IMR-90 (cell line): ENCODE data around the gene NUTM1. TPM values are rescaled to one million over a fixed set of nuclear protein-coding genes. Genes with fewer than 3 reads are reported as not detected.
"Not testable (repeated sequence)": the region's sequence is repeated elsewhere in the genome, so short reads cannot be mapped to it uniquely, and the experiment has no call there.

Experiments
- ATAC-seq: fragments of 200-7000 bp; cut with Tn5 transposase; 2 replicates; pipeline ENCODE4 v1.9.1; 2020; ENCODE audit warnings: low read depth, mild to moderate bottlenecking, moderate library complexity
- BruUV-seq: library from RNA; stranded (reverse); fragments of 400-500 nt; replicated peaks from 2 replicates; lab custom pipeline; 2021; lab: Mats Ljungman, UMichigan
- CTCF ChIA-PET: fragments of 300-600 bp; formaldehyde crosslinking; extraction: SDS; loops from one replicate; lab custom pipeline; 2021; ENCODE audit warnings: antibody characterized with exemption; lab: Yijun Ruan, JAX
- POLR2A ChIA-PET: fragments of 300-600 bp; sonication (Branson Sonifier 250); formaldehyde crosslinking; loops from one replicate; lab custom pipeline; 2022; ENCODE audit warnings: antibody characterized with exemption; ENCODE audit not compliant: unreplicated experiment; lab: Charles Lee
- DNase-seq: peaks from one replicate; pipeline ENCODE4 v3.0.0; 2013
- H2AFZ ChIP-seq: replicated peaks from 2 replicates; pipeline ENCODE3; 2013; ENCODE audit warnings: low read length, mild to moderate bottlenecking; ENCODE audit not compliant: poor library complexity
- H2AK5ac ChIP-seq: 2 replicates; pipeline ENCODE4 v1.6.1; 2013; ENCODE audit warnings: low read depth, low read length, inconsistent platforms
- H2AK9ac ChIP-seq: replicated peaks from 2 replicates; pipeline ENCODE3; 2013; ENCODE audit warnings: mild to moderate bottlenecking, low read depth, low read length, moderate library complexity; ENCODE audit not compliant: poor library complexity
- H2BK120ac ChIP-seq: 2 replicates; pipeline ENCODE4 v1.6.1; 2013; ENCODE audit warnings: low read depth, low read length, inconsistent platforms
- H2BK15ac ChIP-seq: 3 replicates; pipeline ENCODE4 v1.6.1; 2013; ENCODE audit warnings: low read depth, low read length, inconsistent platforms
- H2BK20ac ChIP-seq: 2 replicates; pipeline ENCODE4 v1.6.1; 2013; ENCODE audit warnings: low read depth, mild to moderate bottlenecking, inconsistent platforms, low read length, moderate library complexity
- H2BK5ac ChIP-seq: 2 replicates; pipeline ENCODE4 v1.6.1; 2013; ENCODE audit warnings: mild to moderate bottlenecking, low read depth, low read length, inconsistent platforms; ENCODE audit not compliant: poor library complexity, severe bottlenecking
- H3K14ac ChIP-seq: replicated peaks from 2 replicates; pipeline ENCODE4 v1.6.1; 2013; ENCODE audit warnings: low read depth, low read length, inconsistent platforms
- H3K18ac ChIP-seq: 2 replicates; pipeline ENCODE4 v1.6.1; 2013; ENCODE audit warnings: low read depth, low read length, control low read depth
- H3K23ac ChIP-seq: 2 replicates; pipeline ENCODE4 v1.6.1; 2013; ENCODE audit warnings: low read depth, low read length, inconsistent platforms
- H3K27ac ChIP-seq: 2 replicates; pipeline ENCODE4 v1.5.1; 2013; ENCODE audit warnings: mild to moderate bottlenecking, control low read depth, low read length; ENCODE audit not compliant: insufficient read depth
- H3K27me3 ChIP-seq: 2 replicates; pipeline ENCODE4 v1.6.1; 2013; ENCODE audit warnings: low read length; ENCODE audit not compliant: control insufficient read depth, insufficient read depth
- H3K36me3 ChIP-seq: 2 replicates; pipeline ENCODE4 v1.6.1; 2013; ENCODE audit warnings: low read length, mixed read lengths; ENCODE audit not compliant: control insufficient read depth, insufficient read depth
- H3K4ac ChIP-seq: 2 replicates; pipeline ENCODE4 v1.6.1; 2013; ENCODE audit warnings: low read depth, low read length, inconsistent platforms
- H3K4me1 ChIP-seq: 2 replicates; pipeline ENCODE4 v1.6.1; 2013; ENCODE audit warnings: low read length, mixed read lengths; ENCODE audit not compliant: control insufficient read depth, insufficient read depth
- H3K4me2 ChIP-seq: 2 replicates; pipeline ENCODE4 v1.6.1; 2013; ENCODE audit warnings: low read depth, mild to moderate bottlenecking, control low read depth, low read length, moderate library complexity
- H3K4me3 ChIP-seq: 2 replicates; pipeline ENCODE4 v1.5.1; 2013; ENCODE audit warnings: low read depth, mild to moderate bottlenecking, control low read depth, low read length, moderate library complexity; ENCODE audit not compliant: insufficient read depth
- H3K56ac ChIP-seq: 2 replicates; pipeline ENCODE4 v1.6.1; 2013; ENCODE audit warnings: low read length, inconsistent platforms; ENCODE audit not compliant: insufficient read depth; ENCODE audit errors: extremely low read depth
- H3K79me1 ChIP-seq, 2 experiments: 2 replicates each; pipeline ENCODE4 v1.6.1; 2013; ENCODE audit warnings: low read length in 2 of 2, inconsistent platforms in 1 of 2, low read depth in 1 of 2
- H3K9ac ChIP-seq: 2 replicates; pipeline ENCODE4 v1.6.1; 2013; ENCODE audit warnings: low read depth, low read length, control low read depth
- H3K9me1 ChIP-seq: 2 replicates; pipeline ENCODE4 v1.6.1; 2013; ENCODE audit warnings: low read length, inconsistent platforms; ENCODE audit not compliant: insufficient read depth
- H3K9me3 ChIP-seq: 2 replicates; pipeline ENCODE4 v1.6.1; 2013; ENCODE audit warnings: low read length; ENCODE audit not compliant: control insufficient read depth, insufficient read depth
- H4K20me1 ChIP-seq: 2 replicates; pipeline ENCODE4 v1.6.1; 2013; ENCODE audit warnings: low read length, inconsistent platforms; ENCODE audit not compliant: insufficient read depth
- H4K5ac ChIP-seq: 2 replicates; pipeline ENCODE4 v1.6.1; 2013; ENCODE audit warnings: mild to moderate bottlenecking, low read depth, low read length, control low read depth
- H4K8ac ChIP-seq, 2 experiments: 2 replicates each; pipeline ENCODE4 v1.6.1; 2013; ENCODE audit warnings: low read depth in 2 of 2, low read length in 2 of 2, control low read depth in 1 of 2, inconsistent platforms in 1 of 2
- H4K91ac ChIP-seq: 2 replicates; pipeline ENCODE4 v1.6.1; 2013; ENCODE audit warnings: low read depth, low read length, inconsistent platforms; ENCODE audit not compliant: insufficient read depth
- WGBS, 2 experiments: methylation state at CpG; one replicate each; pipeline versions ENCODE4 v1.1.5 to v1.1.7; 2013; ENCODE audit warnings: missing lambda C conversion rate in 2 of 2; ENCODE audit not compliant: insufficient read length in 1 of 2; ENCODE audit errors: extremely low coverage in 2 of 2; 5-methylcytosine and 5-hydroxymethylcytosine counted together
- dilution Hi-C: fragments of 300-500 bp; cut with HindIII; formaldehyde crosslinking; loops from one replicate; pipeline ENCODE4 v1.14.3; 2018; ENCODE audit warnings: low sequenced_read_pairs; ENCODE audit not compliant: unreplicated experiment
- in situ Hi-C: fragments of 300-500 bp; cut with MboI; formaldehyde crosslinking; loops from 3 replicates; pipeline ENCODE4 v1.14.3; 2019; ENCODE audit warnings: low sequenced_read_pairs, inconsistent platforms, mixed read lengths
- intact Hi-C: fragments of 100-400 bp; cut with micrococcal nuclease; formaldehyde crosslinking; loops from 2 replicates; pipeline ENCODE4 v1.10.0; 2022
- polyA plus RNA-seq, 3 experiments: library from polyadenylated mRNA; depleted of rRNA; stranded (reverse); fragments of >200 nt; gene quantifications; 2 replicates each; pipeline ENCODE4 v1.2.3, GENCODE V29; 2012; ENCODE audit warnings: low replicate concordance in 1 of 3
- total RNA-seq: library from RNA; depleted of rRNA; stranded (reverse); fragments of >200 nt; gene quantifications from 2 replicates; pipeline ENCODE4 v1.2.3, GENCODE V29; 2012

NUTM1 gene
- total and polyA plus RNA-seq, 2 of the 4 experiments (the other 2 are of a cell fraction) = not detected

DNA sequence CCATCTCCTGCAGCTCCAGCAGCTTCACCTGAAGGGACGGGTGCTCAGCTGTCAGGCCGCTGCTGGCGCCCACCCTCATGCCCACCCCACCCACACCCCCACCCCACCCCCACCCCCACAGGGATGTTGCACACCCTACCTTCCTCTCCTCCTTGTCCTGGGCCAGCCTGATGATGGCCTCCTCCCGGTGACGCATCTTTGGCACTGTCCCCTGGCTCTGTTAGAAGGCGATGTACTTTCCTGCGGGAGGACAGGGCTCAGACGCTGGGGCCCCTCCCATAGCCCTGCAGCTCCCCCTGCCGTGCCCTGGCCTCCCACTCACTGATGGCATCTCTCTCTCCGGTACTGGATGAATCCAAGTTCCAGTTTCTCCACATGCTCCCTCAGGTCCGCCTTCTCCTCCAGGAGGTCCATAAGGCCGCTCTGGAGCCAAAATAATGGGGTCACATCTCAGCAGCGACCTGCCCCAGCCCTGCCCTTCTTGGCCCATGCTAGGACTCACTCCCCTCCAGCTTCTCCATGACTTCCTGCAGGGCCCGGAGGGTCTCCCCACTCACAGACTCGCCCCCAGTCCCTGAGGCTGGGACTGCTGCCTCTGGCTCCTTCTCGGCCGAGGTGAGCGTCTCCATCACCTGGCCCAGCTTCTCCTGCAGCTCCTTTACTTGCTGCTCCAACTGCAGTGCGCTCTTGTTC lies 38.9 kb downstream of the NUTM1 start:
- intact Hi-C loops, H3K4me3 ChIP-seq, H2BK5ac ChIP-seq, H2AK5ac ChIP-seq, H3K23ac ChIP-seq, H3K56ac ChIP-seq, H2BK120ac ChIP-seq, H2BK15ac ChIP-seq, dilution Hi-C loops, H4K8ac ChIP-seq, ATAC-seq, H2AFZ ChIP-seq, H3K79me1 ChIP-seq, H3K9me3 ChIP-seq, H3K4me1 ChIP-seq, H4K91ac ChIP-seq, H3K27me3 ChIP-seq, H2BK20ac ChIP-seq, POLR2A ChIA-PET, H2AK9ac ChIP-seq, CTCF ChIA-PET, H4K20me1 ChIP-seq, H3K36me3 ChIP-seq, H4K5ac ChIP-seq, BruUV-seq, DNase-seq, H3K4ac ChIP-seq, H3K9ac ChIP-seq, in situ Hi-C loops, H3K18ac ChIP-seq, H3K9me1 ChIP-seq, H3K14ac ChIP-seq, H3K4me2 ChIP-seq, H3K27ac ChIP-seq: not testable (repeated sequence)
- WGBS, 2 experiments = no CpG with 5 or more reads among the region's 19 CpGs

DNA sequence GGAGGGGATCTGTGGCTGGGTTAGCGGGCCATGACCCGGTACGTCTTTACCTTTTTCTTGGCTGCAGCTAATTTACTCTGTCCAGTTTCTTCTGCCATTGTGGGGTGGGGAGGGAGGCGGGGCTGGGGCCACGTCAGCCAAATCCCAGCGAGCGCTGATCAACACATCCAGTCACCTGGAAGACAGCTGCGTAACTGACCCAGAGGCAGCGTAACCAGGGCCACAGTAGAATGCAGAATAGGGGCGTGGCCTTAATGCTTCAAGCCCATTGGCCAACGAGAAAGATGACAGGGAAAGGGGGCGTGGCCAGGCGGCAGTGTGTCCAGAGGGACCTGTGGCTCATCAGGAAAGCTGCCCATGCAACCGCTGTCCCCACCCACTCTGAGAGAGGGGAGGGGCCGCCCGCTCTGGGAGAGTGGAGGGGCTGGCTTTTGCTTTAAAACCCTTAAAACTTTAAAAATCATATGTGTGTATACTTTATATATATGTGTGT lies 46.5 kb downstream of the NUTM1 start:
- CTCF ChIA-PET, in situ Hi-C loops: not testable (repeated sequence)

More for the DNA sequence above, 46.5 kb downstream of the NUTM1 start:
- H3K14ac ChIP-seq, H4K20me1 ChIP-seq, H3K23ac ChIP-seq, H3K9me1 ChIP-seq, H3K4me3 ChIP-seq, H4K5ac ChIP-seq, H2BK20ac ChIP-seq, H3K27ac ChIP-seq, H3K9me3 ChIP-seq, H3K79me1 ChIP-seq, H3K4me2 ChIP-seq, ATAC-seq, H4K8ac ChIP-seq, H3K36me3 ChIP-seq, H4K91ac ChIP-seq, H3K56ac ChIP-seq, H3K4me1 ChIP-seq, H3K9ac ChIP-seq, H2BK5ac ChIP-seq, H3K18ac ChIP-seq, intact Hi-C loops, H3K4ac ChIP-seq, H2AFZ ChIP-seq, H2BK15ac ChIP-seq, DNase-seq, BruUV-seq, H2AK9ac ChIP-seq, dilution Hi-C loops, H2AK5ac ChIP-seq, H2BK120ac ChIP-seq, POLR2A ChIA-PET, H3K27me3 ChIP-seq: not testable (repeated sequence)
- no CpG with 5 or more reads among the region's 16 CpGs for WGBS, 2 experiments
